ENCODE results near the gene PLCB1.

PLCB1 gene

DNA sequence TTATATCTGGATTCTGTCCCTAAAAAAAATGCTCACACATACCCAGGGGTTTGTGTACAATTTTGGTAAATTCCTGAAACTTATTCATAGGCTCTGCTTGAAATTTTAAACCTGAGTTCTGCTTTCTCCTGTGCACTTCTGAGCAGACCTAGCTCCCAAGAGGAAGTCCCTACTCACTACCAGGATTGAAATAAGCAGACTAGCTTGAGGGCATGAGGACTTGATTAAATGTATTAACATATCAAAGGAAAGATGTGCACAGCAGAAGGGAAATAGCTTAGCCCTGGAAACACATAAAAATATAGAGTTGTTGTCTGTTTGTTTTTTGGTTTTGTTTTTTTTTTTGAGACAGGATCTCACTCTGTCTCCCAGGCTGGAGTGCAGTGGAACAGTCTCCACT, 785.0 kb downstream of the PLCB1 start:
- no peak for DNase-seq

DNA sequence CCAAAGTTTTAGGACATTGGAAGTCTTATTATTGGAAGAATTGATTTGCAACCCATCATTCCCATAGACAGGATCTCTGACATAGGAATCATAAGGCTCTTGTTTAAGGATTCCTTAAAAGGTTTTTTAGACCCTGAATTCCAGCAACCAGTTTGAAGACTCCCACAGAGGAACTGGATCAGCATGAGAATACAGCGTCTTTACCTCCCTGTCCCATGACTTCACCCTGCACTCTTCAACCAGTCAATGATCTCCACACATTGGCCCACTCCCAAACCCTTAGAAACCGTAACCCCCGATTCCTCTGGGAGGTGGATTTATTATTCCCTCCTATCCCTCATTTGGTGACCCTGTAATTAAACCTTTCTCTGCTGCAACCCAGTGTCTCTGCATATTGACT, 786.1 kb downstream of the PLCB1 start:
- no peak for DNase-seq

DNA sequence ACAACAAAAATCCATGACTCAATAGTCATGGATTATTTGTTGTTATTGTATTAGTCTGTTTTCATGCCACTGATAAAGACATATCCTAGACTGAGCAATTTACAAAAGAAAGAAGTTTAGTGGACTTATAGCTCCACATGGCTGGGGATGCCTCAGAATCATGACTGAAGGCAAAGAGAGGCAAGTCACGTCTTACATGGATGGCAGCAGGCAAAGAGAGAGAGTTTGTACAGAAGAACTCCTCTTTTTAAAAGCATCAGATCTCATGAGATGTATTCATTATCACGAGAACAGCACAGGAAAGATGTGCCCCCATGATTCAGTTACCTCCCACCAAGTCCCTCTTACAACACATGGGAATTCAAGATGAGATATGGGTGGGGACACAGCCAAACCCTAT, 792.5 kb downstream of the PLCB1 start:
- DNase-seq = no peak

DNA sequence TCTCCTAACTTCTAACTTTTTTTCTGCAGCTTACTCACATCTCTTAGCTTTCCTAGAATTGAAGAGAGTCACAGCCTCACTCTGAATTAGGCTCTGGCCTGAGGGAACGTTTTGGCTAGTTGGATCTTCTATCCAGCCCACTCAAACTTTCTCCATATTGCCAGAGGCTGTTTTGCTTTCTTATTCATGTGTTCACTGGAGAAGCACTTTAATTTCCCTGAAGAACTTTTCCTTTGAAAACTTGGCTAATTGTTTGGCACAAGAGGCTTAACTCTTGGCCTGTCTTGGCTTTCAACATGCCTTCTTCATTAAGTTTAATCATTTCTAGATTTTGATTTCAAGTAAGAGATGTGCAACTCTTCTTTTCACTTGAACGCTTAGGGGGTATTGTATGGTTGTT, 798.7 kb downstream of the PLCB1 start:
- no peak for DNase-seq

DNA sequence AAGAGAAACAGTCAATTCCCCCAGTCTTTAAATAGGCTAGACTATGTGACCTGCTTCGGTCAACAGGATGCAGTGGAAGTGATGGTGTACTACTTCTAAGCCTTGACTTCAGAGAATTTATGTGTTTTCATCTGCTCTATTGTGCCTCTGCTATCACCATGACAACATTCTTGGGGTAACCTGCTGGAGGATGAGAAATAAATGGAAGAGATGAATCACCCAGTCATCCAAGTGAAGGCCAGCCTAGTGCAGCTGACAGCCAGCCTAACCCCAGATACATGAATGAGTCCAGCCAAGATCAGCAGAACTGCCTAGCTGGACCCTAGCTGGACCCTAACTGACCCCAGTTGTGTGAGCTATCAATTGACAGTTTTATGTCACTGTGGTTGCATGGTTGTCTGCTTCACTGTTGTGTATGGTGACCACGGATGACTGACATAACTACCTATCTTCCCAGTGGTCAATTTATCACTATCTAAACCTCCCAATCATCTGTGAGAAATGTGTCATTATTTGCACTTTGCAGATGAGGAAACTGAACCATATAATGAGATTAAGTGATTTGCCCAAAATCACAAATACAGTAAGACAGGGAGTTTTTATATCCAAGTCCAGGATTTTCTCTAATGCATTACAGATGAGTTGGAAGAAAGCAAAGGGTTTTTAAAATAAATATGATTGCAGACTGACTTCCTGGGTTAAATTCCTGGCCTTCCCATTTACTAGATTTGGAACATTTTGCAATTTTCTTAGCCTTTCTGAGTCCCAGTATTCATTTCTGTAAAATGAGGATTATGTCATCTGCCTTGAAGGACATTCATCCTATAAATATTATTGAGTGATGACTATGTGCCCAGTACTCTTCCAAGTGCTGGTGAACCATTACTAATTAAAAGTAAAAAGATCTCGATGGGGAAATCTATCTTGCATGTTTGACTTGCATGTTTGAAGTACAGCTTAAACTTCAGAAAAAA, 800.4 kb downstream of the PLCB1 start:
- no peak for DNase-seq

DNA sequence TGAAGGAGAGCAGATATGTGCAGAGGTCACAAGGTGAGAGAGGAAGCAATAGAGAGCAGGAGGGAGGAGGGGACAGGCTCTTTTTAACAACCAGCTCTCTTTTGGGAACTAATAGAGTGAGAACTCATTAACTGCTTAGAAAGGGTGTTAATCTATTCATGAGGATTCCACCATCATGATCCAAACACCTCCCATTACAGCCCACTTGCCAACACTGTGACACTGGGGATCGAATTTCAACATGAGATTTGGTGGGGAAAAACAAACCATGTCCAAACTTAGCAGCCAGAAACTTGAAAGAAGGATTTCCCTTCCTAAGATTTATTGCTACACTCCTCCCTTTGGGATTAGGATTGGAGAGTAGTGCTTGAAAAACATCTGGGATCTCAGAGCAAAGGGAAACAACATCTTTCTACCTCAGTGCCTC, 801.3 kb downstream of the PLCB1 start:
- no peak for DNase-seq

DNA sequence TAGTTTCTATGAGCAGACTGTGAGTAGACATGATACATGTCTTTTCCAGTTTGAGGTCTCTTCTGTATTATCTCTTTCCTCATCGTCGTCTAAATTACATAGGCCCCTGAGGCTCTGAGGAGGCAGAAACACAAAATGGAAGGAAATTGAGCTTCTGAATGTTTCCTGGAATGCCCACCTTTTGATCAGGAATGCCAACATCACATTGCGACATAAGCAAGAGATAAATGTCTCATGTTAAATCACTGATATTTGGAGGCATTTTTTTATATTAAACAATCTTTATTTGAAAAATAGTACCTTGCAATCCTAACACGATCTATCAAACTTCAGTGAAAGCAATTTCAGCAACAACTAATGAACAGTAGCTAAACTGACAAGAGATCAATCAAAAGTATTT, 802.3 kb downstream of the PLCB1 start:
- no peak for DNase-seq

Measured in NCI-H1048 (cell line).